ENCODE measurements around the gene MYH6.
"Not testable (repeated sequence)": the region's sequence is repeated elsewhere in the genome, so short reads cannot be mapped to it uniquely, and the experiment has no call there.

Gene MYH6

DNA sequence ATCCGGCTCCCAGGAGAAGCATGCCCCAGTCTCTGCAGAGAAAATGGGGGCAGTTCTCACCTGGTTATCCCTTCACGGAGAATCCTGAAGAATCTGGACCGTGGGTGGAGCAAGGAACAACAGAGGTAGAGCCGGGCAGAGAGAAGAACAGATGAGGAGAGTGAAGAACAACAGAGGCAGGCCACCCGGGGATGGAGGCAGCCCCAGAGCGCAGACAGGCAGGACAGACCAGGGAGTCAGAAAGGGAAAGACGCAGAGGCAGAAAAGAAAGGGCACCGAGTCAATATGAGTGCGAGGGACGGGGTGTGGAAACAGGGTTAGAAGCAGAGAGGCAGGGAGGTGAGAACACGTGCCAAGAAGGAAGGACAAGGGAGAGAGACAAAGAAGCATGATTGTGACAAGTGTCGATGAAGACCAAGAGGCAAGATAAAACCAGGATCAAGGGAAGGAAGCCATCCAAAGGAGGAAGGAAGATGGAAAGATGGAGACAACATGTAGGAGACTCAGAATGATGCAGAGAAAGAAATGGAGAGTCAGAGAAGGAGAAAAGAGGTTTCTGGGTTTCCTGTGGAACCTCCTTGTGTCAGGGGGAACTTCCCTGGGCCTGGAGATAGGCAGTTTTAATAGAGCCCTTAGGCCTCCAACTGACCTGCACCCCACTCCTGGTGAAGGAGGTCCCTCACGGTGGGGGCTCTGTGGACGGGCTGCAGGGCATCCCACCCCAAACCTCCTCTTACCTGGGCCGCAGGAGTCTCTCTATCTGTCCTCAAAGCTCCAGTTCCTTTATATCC, at the start of gene MYH6:
Gene MYH6, minus strand, starts transcription at position 758 of the 791 bp plus-strand sequence. CDS start 1,050 bp downstream, outside the sequence.
- DNase-seq (ENCODE audit: low read depth) = no peak

DNA sequence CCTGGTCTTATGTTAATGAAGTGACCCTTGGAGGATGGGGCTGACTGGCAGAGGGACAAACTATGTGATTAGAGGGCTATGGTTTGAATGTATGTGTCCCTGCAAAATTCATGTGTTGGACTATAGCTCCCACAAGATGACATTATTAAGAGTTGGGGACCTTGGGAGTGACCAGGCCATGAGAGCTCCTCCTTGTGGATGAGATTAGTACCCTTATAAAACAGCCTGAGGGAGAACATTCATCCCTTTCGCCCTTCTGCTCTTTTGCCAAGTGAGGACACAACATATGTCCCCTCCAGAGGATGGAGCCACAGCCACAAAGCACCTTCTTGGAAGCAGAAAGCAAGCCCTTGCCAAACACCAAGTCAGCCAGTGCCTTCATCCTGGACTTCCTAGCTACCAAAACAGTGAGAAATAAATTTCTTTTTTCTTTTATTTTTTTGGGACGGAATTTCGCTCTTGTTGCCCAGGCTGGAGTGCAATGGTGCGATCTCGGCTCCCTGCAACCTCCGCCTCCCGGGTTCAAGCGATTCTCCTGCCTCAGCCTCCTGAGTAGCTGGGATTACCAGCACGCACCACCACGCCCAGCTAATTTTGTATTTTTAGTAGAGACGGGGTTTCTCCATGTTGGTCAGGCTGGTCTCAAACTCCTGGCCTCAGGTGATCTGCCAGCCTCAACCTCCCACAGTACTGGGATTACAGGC, 49.0 kb upstream of the MYH6 start:
- not testable (repeated sequence) for DNase-seq (ENCODE audit: low read depth)

DNA sequence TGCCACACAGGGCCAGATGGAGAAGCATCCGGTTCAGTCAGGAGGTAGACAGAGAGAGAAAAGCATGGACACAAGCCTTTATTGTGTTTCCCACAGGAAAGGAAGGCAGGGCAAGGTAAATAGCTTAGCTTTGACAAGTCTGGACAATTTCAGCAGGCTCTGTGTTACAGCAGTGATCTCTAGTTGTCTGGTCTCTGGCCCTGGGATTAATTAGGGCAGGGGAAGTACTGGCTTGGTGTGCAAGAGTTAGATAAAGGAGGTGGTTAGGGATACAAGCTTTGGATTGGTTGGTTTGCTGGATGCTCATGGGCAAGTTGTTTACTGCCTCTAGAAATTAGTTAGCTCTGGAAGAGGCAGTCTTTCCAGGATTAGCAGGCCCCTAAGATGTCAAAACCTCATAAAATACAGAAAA, 46.4 kb upstream of the MYH6 start:
- DNase-seq (ENCODE audit: low read depth) = no peak

DNA sequence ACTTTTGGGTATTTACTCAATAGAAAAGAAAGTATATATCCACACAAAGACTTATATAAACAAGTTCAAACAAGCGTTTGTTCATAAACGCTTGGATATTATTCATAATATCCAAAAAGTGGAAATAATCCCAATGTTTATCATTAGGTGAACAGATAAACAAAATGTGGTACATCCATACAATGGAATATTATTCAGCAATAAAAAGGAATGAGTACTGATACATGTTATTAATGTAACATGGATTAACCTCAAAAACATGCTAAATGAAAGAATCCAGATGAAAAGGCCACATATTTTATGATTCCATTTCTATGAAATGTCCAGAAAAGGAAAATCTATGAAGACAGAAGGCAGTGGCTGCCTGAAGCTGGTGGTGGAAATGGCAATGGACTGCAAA, 44.2 kb upstream of the MYH6 start:
- DNase-seq (ENCODE audit: low read depth) = no peak

DNA sequence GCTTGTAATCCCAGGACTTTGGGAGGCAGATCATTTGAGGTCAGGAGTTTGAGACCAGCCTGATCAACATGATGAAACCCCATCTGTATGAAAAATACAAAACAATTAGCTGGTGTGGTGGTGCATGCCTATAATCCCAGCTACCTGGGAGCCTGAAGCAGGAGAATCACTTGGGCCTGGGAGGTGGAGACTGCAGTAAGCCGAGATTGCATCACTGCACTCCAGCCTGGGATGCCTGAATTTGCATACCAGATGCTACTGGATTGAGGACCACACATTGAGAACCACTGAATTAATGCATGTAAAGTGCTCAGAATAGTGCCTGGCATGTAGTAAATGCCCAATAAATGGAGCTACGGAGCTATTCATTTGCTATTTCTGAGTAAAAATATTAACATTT, 42.3 kb upstream of the MYH6 start:
- no peak for DNase-seq (ENCODE audit: low read depth)

DNA sequence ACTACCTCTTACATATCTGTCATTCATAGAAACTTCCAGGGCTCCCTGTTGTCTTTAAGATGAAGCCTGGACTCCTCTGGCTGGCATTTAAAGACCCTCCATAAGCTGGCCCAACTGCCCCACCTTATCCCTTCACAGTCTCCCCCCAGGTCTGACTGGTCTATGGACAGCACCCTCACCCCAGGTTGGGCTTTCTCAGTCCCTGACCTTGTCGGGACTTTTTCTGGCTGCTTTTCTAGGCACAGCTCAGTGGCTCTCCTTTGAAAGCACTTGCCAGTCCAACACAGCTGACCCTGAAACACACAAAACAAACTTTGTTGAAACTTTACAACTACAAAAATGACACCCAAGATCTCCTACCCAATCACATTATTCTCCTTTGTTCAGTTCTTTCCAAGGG, 41.2 kb upstream of the MYH6 start:
- DNase-seq (ENCODE audit: low read depth) = no peak

DNA sequence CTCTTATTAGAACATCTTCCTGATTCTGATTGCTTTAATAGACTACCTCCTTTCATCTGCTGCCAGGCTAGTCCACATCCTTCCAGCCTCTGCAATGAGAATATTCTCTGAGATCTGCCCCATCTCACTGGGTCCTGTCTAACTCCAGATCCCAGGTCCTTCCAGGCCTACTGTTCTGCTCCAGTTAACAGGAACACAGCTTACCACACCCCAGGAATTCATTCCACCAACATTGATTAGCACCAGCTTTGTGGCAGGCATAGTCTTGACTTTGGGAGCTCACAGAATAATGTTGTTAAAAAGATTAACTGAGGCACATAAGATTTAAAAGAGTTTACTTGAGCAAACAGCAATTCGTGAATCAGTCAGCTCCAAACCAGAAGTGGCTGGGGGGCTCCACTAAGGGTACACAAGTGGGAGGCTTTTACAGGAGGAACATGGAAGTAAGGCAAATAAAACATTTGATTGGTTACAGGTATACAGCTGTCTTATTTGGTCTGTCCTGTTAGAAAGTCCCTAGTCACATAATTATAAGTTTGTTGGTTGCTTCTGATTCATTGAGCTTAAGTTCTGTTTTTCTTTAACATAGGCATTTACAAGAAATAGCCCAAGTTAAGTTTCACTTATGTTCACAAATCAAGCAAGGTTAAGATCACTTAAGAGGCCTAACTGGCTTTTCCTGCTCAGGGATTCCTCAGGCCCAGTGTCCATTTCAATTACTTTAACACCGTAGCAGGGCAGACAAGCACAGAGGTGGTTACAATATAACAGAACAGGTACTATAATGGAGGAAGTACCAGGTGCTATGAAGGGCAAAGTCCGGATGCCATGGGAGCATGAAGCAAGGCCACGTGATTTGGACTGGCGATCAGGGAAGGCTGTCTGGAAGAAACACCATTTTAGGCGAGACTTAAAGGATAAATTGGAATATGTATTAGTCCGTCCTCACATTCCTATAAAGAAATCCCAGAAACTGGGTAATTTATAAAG, 39.6 kb upstream of the MYH6 start:
- DNase-seq (ENCODE audit: low read depth) = no peak

DNA sequence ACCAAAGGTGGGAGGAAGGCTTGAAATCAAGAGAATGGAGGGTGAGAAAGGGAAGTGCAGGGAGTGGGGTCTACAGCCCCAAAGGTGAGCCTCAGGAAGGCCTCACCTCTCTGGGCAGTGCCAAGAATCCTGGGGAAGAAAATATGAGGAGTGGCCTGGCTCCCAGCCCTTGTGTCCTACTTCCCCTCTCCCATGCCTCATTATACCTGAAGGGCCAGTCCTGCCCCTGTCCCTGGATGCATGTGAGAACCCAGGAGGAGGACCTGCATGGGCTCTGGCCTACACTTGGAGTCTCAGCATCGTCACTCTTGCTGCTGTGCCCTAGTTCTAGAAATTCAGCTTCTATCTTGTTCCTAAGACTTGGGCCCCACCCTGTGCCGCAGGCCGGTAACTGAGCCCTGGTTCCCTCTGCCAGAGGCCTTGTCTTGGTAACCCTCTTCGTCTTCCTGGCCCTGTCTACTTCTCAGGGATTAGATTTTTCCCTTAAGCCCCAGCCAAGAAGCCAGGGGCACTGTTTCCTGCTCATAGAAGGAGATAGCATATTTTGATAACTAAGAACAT, 38.3 kb upstream of the MYH6 start:
- DNase-seq (ENCODE audit: low read depth) = no peak

DNA sequence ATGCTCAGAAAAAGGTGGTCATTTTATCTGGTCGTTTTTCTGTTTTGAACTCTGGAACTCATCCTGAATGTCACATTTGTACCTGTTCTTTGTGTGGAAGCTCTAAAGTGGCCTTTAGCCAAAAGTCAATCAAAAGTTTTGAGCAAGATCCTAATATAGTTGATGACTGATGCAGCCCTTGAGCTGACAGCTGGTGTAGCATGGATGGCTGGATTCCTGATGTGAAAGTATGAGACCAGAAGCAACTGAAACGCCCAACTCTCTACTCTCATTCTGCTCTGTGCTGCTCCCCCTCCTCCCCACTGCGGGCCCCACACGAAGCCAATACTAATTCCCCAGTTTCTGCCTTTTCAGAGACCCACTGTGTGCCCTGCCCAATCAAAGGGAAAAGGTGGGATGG, 37.7 kb upstream of the MYH6 start:
- DNase-seq (ENCODE audit: low read depth) = no peak

DNA sequence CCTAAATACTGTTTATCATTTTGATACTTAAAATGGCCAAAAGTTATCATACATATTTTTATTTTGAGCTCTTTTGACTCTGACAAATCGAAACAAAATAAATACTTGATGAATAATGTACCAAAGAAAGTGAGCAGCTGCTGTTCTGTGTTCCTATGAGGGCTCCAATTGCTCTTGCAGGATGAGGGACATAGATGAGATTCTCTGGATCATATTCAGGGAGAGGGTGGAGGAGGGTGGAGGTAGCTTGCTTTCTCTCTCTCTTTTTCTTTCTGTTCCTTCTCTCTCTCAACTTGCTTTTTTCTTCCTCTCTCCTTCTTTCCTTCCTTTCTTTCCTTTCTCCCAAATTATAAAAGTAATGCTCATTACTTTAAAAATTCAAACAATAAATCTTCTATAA, 36.2 kb upstream of the MYH6 start:
- no peak for DNase-seq (ENCODE audit: low read depth)

DNA sequence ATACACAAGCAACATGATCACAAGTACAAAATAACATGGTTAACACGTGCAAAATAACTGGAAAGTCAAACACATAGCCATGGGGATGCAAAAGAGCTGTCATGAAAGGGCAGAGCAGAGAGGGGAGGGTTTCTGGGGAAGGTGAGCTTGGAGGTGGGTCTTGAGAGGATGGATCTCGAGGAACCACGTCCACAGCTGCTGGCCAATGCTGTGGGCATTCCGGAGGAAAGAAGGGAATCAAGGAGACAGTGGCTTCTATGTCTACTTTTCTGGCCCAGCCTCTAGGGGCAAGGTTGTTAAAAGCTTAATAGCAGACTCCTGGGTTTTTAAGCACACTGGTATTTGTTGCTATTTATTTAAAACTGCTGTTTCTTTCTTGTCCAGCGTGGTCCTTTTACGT, 35.8 kb upstream of the MYH6 start:
- no peak for DNase-seq (ENCODE audit: low read depth)

DNA sequence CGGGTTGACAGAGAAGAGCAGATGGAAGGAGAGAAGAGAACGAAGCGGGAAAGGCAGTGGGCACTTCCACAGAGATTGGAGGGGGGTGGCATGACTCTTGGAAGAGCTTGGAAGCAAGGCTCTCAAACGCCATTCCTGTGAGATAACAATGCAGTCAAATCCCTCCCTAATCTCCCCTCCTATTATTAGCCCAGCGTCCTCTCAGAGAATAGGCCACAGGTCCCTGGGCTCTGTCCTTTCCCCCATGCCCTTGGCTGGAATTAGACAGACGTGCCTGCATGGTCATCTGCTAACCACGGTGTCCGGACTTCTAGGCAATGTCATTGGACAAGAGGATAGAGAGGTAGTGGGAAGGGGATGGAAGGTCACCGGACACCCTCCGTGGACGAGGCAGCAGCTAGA, 35.3 kb upstream of the MYH6 start:
- no peak for DNase-seq (ENCODE audit: low read depth)

DNA sequence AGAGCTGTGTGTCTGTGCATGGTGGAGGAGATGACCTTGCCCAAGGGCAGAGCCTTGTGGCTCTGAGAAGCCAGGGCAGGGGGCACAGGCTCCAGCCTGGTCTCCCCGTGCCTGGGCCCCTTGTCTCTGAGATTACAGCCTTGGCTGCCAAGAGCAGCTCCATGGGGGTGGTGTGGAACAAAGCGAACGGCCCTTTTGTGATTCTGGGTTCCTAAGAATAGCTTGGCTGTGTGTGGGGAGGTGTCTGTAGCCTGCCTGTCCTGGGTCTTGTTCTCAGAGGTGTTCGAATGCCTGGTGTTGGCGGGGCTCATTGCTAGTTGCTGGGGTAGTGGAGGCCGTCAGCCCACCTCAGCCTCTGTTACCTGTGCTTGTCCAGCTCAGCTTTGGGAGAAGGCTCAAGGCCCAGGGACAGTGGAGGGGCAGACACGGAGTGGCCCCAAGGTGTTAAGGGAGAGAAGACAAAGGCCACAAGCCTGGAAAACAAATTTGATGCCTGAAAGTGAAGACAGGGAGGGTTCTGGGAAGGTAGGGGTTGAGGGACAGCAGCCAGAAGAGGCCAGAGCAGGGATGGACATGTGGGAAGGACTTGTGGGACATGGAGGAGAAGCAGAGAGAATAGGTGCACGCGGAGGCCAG, 34.8 kb upstream of the MYH6 start:
- no peak for DNase-seq (ENCODE audit: low read depth)

DNA sequence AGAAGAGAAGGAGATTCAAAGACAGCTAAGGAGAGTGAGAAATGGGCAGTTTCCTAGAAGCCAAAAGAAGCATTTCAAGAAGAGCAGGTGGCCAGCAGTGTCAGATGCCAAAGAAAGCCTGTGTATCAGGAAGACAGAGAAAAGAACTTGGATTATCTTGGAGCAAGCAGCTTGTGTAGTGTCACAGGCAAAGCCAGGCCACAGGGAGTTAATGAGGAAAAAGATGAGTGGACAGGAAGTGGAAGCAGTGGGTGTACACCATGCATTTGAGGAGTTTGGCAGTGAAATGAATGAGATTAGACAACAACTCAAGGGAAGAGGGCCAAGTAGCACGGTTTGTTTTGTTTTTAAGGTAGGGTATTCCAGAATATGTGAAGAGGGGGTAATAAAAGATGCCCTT, 33.0 kb upstream of the MYH6 start:
- DNase-seq (ENCODE audit: low read depth) = no peak

DNA sequence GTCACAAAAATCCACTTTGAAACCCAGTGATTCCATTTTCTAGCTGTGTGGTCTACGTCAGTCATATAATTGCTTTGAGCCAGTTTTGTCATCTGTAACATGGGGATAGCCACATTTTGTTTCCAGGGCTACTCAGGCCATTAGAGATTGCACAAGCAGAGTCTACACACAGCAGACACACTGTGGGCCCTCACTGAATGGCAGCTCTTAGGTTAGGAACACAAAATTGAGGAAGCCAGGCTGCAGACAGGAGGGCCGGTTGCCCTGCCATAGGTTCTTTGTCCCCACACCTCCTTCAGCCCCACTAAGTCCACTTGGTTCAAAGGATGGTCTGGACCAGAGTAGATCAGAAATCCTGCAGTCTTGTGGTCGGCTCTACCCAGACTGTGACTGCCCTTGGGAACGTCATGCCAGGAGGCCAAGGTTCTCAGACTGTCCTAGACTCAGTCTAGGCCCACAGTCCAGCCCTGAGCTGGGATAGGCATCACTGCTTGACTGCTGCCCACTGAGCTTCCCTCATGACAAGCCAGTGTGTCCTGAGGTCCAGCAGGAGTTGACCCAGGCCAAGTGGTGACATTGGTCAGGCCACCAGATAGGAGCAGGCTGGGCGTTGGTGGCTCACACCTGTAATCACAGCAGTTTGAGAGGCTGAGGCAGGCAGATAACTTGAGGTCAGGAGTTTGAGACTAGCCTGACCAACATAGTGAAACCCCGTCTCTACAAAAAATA, 31.2 kb upstream of the MYH6 start:
- no peak for DNase-seq (ENCODE audit: low read depth)

DNA sequence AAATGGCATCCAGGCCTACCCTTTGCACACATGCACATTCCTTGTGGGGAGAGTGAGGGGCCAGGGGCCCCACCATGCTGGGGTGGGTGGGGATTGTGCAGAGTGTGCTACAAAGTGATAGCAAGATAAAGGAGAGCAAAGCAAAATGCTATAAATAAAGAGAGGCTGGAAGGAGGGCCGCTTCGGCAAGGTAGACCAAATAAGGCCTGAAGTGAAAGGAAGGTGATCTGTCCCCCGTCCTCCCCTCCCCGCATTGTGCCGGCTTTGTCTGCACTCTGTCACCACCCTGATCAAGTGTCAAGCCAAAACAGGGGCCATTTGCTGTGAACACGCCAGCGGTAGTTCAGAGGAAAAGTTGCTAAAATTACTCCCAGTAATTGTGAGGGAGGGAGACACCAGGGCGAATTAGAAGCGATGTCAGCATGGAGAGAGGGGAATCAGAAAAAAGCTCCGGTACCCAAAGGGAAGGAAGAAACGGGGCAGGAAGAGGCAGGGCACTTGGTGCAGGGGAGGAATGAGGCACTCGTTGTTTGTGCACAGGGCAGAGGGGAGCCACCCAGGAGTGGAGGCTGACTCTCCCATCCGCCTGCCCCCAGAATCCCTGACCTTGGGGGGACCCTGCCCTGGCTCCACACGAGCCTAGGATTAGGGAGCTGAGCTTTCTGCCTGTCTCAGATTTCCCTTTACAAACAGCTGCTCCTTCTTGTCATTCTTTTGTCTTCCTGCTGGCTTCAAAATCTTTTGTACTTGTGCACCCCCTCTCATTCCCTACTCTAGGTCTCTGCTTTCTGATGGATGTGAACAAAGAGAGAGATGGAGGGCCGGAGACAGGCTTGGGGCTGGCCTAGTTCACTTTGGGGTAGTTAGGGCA, 30.3 kb upstream of the MYH6 start:
- no peak for DNase-seq (ENCODE audit: low read depth)

DNA sequence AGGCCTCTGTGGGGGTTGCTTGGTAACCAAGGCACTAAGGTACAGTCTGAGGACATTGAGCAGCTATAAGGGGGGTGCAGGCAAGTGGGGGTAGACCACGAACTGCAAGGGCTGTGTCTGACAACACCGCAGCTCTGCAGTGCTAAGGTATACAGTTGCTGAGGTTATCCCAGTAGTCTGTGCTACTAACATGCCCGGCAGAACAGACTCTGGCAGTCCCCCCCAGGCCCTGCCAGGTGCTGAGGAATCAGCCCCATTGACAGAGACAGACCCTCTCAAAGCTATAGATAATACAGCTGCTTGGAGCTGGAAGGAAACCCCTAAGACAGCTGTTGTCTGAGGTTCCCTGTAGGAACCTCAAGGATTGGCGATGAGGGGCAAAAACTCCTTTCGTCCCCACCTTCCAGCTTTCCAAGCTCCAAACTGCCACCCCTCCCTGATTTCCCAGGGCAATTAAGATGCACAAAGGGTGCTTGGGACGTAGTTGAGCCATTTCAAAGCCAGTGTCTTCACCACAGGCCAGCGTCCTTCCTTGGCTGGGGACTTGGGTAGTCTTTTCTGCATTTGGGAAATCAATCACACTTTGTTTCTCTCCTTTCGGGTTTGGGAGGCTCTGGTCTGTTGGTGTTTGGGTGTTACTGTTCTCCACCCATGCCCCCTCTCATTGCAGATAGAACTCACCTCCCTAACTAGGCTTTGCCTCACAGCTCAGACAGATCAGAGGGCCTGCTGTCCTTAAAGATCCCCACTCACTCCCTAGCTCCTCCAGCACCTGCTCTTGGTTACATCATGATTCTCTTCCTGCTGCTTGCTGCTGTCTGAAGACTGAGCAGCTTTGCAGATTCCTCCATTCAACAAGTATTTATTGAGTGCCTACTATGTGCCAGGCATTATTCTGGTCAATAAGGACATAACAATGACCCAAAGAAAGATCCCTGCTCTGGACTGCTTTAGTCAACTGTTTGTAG, 29.3 kb upstream of the MYH6 start:
- no peak for DNase-seq (ENCODE audit: low read depth)

DNA sequence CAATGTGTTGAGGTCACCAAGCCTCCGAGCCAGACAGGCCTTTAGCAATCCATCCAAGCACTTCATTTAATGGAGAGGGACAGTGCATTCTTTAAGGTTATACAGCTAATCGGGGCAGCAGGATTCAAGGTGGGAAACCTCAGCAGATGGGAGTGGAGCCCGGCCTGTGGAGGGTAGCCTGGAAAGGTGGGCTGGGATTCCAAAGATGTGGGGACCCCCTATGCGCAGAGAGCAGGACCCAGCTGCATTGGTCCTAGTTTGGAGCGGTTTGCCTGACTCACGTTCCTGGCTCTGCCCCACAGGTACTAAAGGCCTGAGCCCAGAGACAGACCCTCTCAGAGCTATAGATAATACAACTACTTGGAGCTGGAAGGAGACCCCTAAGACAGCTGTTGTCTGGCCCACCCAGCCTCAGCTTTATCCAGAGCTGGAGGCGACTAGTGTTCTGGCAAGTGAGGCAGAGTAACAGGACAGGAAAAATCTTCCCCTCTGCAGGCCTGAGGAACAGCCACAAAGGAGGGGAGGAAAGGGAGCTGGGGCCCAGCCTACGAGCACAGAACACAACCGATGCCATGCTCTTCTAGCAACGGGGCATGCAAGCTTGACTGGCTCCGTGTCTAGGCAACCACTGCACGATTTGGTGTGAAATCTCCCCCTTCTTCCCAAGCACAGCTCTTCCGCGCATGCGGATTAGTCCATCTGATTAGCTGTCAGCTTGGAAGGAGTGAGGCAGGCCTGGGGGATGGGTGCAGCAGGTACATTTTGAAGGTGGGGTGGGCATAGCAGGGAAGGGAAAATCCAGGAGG, 28.5 kb upstream of the MYH6 start:
- no peak for DNase-seq (ENCODE audit: low read depth)

Data from HS-27A (cell line).